HCT116 (cell line): ENCODE measurements around the gene SYNE1. TPM values are rescaled to one million over a fixed set of nuclear protein-coding genes. Genes with fewer than 3 reads are reported as not detected.

ENCODE experiments used
- ATAC-seq: fragments of 200-7000 bp; cut with Tn5 transposase; 2 replicates; pipeline ENCODE4 v1.9.1; 2020; ENCODE audit warnings: mild to moderate bottlenecking, moderate library complexity
- BruUV-seq: library from RNA; stranded (reverse); fragments of 400-500 nt; replicated peaks from 2 replicates; lab custom pipeline; 2021; lab: Mats Ljungman, UMichigan
- CTCF ChIA-PET: fragments of 300-600 bp; sonication (Branson Sonifier 250); formaldehyde crosslinking; loops from one replicate; lab custom pipeline; 2021; ENCODE audit warnings: antibody characterized with exemption; lab: Charles Lee
- POLR2A ChIA-PET: fragments of 300-600, 350-600 bp; sonication (Branson Sonifier 250); formaldehyde crosslinking; loops from one replicate; lab custom pipeline; 2021; ENCODE audit warnings: antibody characterized with exemption; lab: Charles Lee
- RAD21 ChIA-PET, 2 experiments: fragments of 300-600 bp; sonication (Branson Sonifier 250); formaldehyde crosslinking; loops; one replicate each; lab custom pipeline; 2023; ENCODE audit warnings: low total read pairs in 2 of 2; ENCODE audit not compliant: uncharacterized antibody in 2 of 2, unreplicated experiment in 2 of 2, low non-redundant PET in 1 of 2; lab: Charles Lee
- DNase-seq: peaks from one replicate; pipeline ENCODE4 v3.0.0-alpha.2; 2010; ENCODE audit warnings: low read depth, low spot score
- H2AFZ ChIP-seq: fragments of 200-600 bp; shearing (Covaris generic), sonication (generic); 2 replicates; pipeline ENCODE4 v1.6.1; 2017; ENCODE audit warnings: low read depth, mixed run types, mixed read lengths, antibody characterized with exemption, low read length; ENCODE audit not compliant: poor library complexity, severe bottlenecking
- H3K27ac ChIP-seq: 2 replicates; pipeline ENCODE4 v1.5.1; 2012; ENCODE audit warnings: low read depth, low read length
- H3K27me3 ChIP-seq: fragments of 200-600 bp; sonication (generic); 2 replicates; pipeline ENCODE4 v1.6.1; 2016; ENCODE audit warnings: mixed run types, low read length, mixed read lengths; ENCODE audit not compliant: insufficient read depth
- H3K36me3 ChIP-seq, 2 experiments: fragments of 200-500 bp in 1 of 2; fragments of 200-600 bp in 1 of 2; sonication (Bioruptor generic) in 1 of 2; sonication (generic) in 1 of 2; 2 replicates each; pipeline versions ENCODE4 v1.5.1 to v1.6.1; 2014 to 2016; ENCODE audit warnings: low read length in 2 of 2, inconsistent platforms in 1 of 2, mixed read lengths in 1 of 2, mixed run types in 1 of 2; ENCODE audit not compliant: insufficient read depth in 2 of 2, control insufficient read depth in 1 of 2
- H3K4me1 ChIP-seq, 2 experiments: fragments of 200-600 bp in 1 of 2; sonication (generic) in 1 of 2; 2 replicates each; pipeline versions ENCODE4 v1.5.1 to v1.6.1; 2012 to 2017; ENCODE audit warnings: low read length in 2 of 2, inconsistent platforms in 1 of 2, mild to moderate bottlenecking in 1 of 2, mixed read lengths in 1 of 2, mixed run types in 1 of 2, moderate library complexity in 1 of 2; ENCODE audit not compliant: insufficient read depth in 2 of 2, control insufficient read depth in 1 of 2
- H3K4me2 ChIP-seq: fragments of 200-600 bp; sonication (generic); 2 replicates; pipeline ENCODE4 v1.6.1; 2017; ENCODE audit warnings: mixed run types, low read length, mixed read lengths
- H3K4me3 ChIP-seq, 2 experiments: fragments of 200-600 bp in 1 of 2; sonication (generic) in 1 of 2; replicated peaks in 1 of 2; 2 replicates each; pipeline ENCODE4 v1.5.1; 2011 to 2016; ENCODE audit warnings: low read length in 2 of 2, control low read depth in 1 of 2, low read depth in 1 of 2, mild to moderate bottlenecking in 1 of 2, mixed read lengths in 1 of 2, mixed run types in 1 of 2
- H3K79me2 ChIP-seq: fragments of 200-600 bp; sonication (generic); 2 replicates; pipeline ENCODE4 v1.6.1; 2017; ENCODE audit warnings: mild to moderate bottlenecking, mixed run types, low read length, moderate library complexity, mixed read lengths; ENCODE audit not compliant: insufficient read depth
- H3K9ac ChIP-seq: fragments of 200-600 bp; sonication (generic); 2 replicates; pipeline ENCODE4 v1.6.1; 2016; ENCODE audit warnings: low read length, mixed read lengths
- H3K9me2 ChIP-seq: fragments of 200-600 bp; sonication (generic), shearing (Covaris generic); 2 replicates; pipeline ENCODE4 v1.6.1; 2017; ENCODE audit warnings: mixed run types, mild to moderate bottlenecking, moderate library complexity; ENCODE audit not compliant: insufficient read depth
- H3K9me3 ChIP-seq, 2 experiments: fragments of 200-500 bp in 1 of 2; fragments of 200-600 bp in 1 of 2; sonication (Bioruptor generic) in 1 of 2; sonication (generic) in 1 of 2; 2 replicates each; pipeline ENCODE4 v1.6.1; 2014 to 2017; ENCODE audit warnings: low read length in 2 of 2, mixed read lengths in 2 of 2, inconsistent platforms in 1 of 2, low read depth in 1 of 2, mild to moderate bottlenecking in 1 of 2, mixed run types in 1 of 2, moderate library complexity in 1 of 2; ENCODE audit not compliant: control insufficient read depth in 1 of 2, insufficient read depth in 1 of 2
- H4K20me1 ChIP-seq: fragments of 200-600 bp; sonication (generic), shearing (Covaris generic); 2 replicates; pipeline ENCODE4 v1.6.1; 2017; ENCODE audit warnings: mixed run types, mild to moderate bottlenecking, moderate library complexity; ENCODE audit not compliant: insufficient read depth
- ATF3 ChIP-seq: IDR thresholded peaks from 2 replicates; pipeline ENCODE4 v1.6.1; 2012
- CBX3 ChIP-seq: IDR thresholded peaks from 2 replicates; pipeline ENCODE4 v1.6.1; 2012; ENCODE audit warnings: low read depth
- CEBPB ChIP-seq: IDR thresholded peaks from 2 replicates; pipeline ENCODE4 v1.6.1; 2012; ENCODE audit warnings: low read depth
- EGR1 ChIP-seq: IDR thresholded peaks from 2 replicates; pipeline ENCODE4 v1.6.1; 2012; ENCODE audit warnings: low read depth
- EZH2 ChIP-seq: fragments of 200-600 bp; sonication (generic); IDR thresholded peaks from 2 replicates; pipeline ENCODE4 v1.6.1; 2017; ENCODE audit warnings: antibody characterized with exemption, mixed run types
- EZH2phosphoT487 ChIP-seq: fragments of 200-600 bp; IDR thresholded peaks from 2 replicates; pipeline ENCODE4 v1.6.1; 2018; ENCODE audit warnings: antibody characterized with exemption, borderline replicate concordance
- FOSL1 ChIP-seq: IDR thresholded peaks from 2 replicates; pipeline ENCODE4 v1.6.1; 2012; ENCODE audit warnings: low read depth
- MAX ChIP-seq: IDR thresholded peaks from 2 replicates; pipeline ENCODE4 v1.6.1; 2012
- POLR2AphosphoS5 ChIP-seq: IDR thresholded peaks from 2 replicates; pipeline ENCODE4 v1.6.1; 2011; ENCODE audit warnings: mild to moderate bottlenecking, low read depth, low read length, moderate library complexity
- RAD21 ChIP-seq: IDR thresholded peaks from 2 replicates; pipeline ENCODE4 v1.6.1; 2012; ENCODE audit warnings: low read depth, mild to moderate bottlenecking
- SP1 ChIP-seq: IDR thresholded peaks from 2 replicates; pipeline ENCODE4 v1.6.1; 2012; ENCODE audit warnings: low read depth
- SRF ChIP-seq: IDR thresholded peaks from 2 replicates; pipeline ENCODE4 v1.6.1; 2012; ENCODE audit warnings: low read depth
- TCF7L2 ChIP-seq: IDR thresholded peaks from 2 replicates; pipeline ENCODE4 v1.7.0; 2011; ENCODE audit warnings: borderline replicate concordance, inconsistent platforms; ENCODE audit not compliant: insufficient read depth, insufficient read length; ENCODE audit errors: extremely low read depth
- YY1 ChIP-seq: IDR thresholded peaks from 2 replicates; pipeline ENCODE4 v1.6.1; 2011; ENCODE audit warnings: low read length, low read depth, moderate library complexity, mild to moderate bottlenecking; ENCODE audit not compliant: insufficient replicate concordance; ENCODE audit errors: extremely low read depth
- ZBTB33 ChIP-seq: IDR thresholded peaks from 2 replicates; pipeline ENCODE4 v1.6.1; 2011; ENCODE audit warnings: mild to moderate bottlenecking, low read length, moderate library complexity; ENCODE audit not compliant: insufficient replicate concordance; ENCODE audit errors: extremely low read depth
- ZFX ChIP-seq: fragments of 450-650 bp; IDR thresholded peaks from 2 replicates; pipeline ENCODE4 v1.6.1; 2017
- ZNF274 ChIP-seq: fragments of 200-500 bp; sonication (Bioruptor generic); IDR thresholded peaks from 2 replicates; pipeline ENCODE4 v1.6.1; 2014; ENCODE audit warnings: mild to moderate bottlenecking, low read depth, low read length, inconsistent platforms
- intact Hi-C: fragments of 100-400 bp; cut with micrococcal nuclease; formaldehyde crosslinking; loops from 2 replicates; pipeline ENCODE4 v1.10.0; 2022
- total RNA-seq: library from RNA; stranded (reverse); gene quantifications from one replicate; pipeline ENCODE4 v1.2.1, GENCODE V29; 2021; ENCODE audit not compliant: unreplicated experiment

Gene SYNE1
- total RNA-seq, 1 experiment from 2014 or later: 5.4 TPM

GRCh38 chr6:152273002-152273401 is 364.2 kb downstream of the SYNE1 start:
- Histone ChIP-seq H4K20me1 (no peaks in the 10 kb centered on the region), H3K9ac (no peak overlapping the region), H3K4me2 (no peak overlapping the region), H3K4me1 (no peaks in the 10 kb centered on the region), H3K36me3 (no peaks in the 10 kb centered on the region), H3K27ac (no peak overlapping the region), H3K4me3 (no peak overlapping the region), H3K27me3 (no peaks in the 10 kb centered on the region), H3K9me2 (no peaks in the 10 kb centered on the region), H3K79me2 (no peaks in the 10 kb centered on the region), H2AFZ (no peak overlapping the region), H3K9me3 (no peaks in the 10 kb centered on the region)
- no peak for TF ChIP-seq CBX3
- TF ChIP-seq MAX: no peak
- BruUV-seq: no TSS peak
- POLR2A ChIA-PET: no interaction called here
- CTCF ChIA-PET: no interaction called here
- no peak for DNase-seq
- no peak for ATAC-seq
- intact Hi-C loops: loop anchor here (10.0 kb wide), 1 partner anchor 402 kb away; no protein-coding TSS in a partner anchor
- RAD21 ChIA-PET: no interaction called here

- intact Hi-C loops: loop anchor here (10.0 kb wide), 1 partner anchor 402 kb away; no protein-coding TSS in a partner anchor
- Histone ChIP-seq H3K4me1 (no peaks in the 10 kb centered on the region), H3K9me3 (no peaks in the 10 kb centered on the region), H3K79me2 (no peaks in the 10 kb centered on the region), H3K27ac (no peak overlapping the region), H3K9ac (no peak overlapping the region), H4K20me1 (no peaks in the 10 kb centered on the region), H3K9me2 (no peaks in the 10 kb centered on the region), H3K4me2 (no peak overlapping the region), H3K36me3 (no peaks in the 10 kb centered on the region), H3K4me3 (no peak overlapping the region), H3K27me3 (no peaks in the 10 kb centered on the region), H2AFZ (no peak overlapping the region)
- POLR2A ChIA-PET: interaction anchor here (0.6 kb wide), 1 partner anchor 254 kb away, joined by 3 read pairs; no protein-coding TSS in a partner anchor
- CTCF ChIA-PET: no interaction called here
- RAD21 ChIA-PET: no interaction called here
- no TSS peak for BruUV-seq
- ATAC-seq: no peak
- TF ChIP-seq MAX (no peak), YY1 (no peak), CBX3 (no peak), FOSL1 (no peak), ATF3 (no peak), POLR2AphosphoS5 (no peak), ZFX (no peak), CEBPB (no peak), SRF (no peak), EZH2phosphoT487 (no peak), ZNF274 (no peak), EZH2 (no peak), ZBTB33 (no peak), EGR1 (no peak), TCF7L2 (no peak), RAD21 (no peak), SP1 (no peak)
- DNase-seq: no peak
Measured at GRCh38 chr6:152272486-152272885, 364.7 kb downstream of the SYNE1 start.
